GDM1 (cell line): Measurements from ENCODE around the gene YIPF7.

Experiments used
- DNase-seq: peaks from one replicate; lab custom pipeline; 2025; lab: John Stamatoyannopoulos, UW

The YIPF7 gene

DNA sequence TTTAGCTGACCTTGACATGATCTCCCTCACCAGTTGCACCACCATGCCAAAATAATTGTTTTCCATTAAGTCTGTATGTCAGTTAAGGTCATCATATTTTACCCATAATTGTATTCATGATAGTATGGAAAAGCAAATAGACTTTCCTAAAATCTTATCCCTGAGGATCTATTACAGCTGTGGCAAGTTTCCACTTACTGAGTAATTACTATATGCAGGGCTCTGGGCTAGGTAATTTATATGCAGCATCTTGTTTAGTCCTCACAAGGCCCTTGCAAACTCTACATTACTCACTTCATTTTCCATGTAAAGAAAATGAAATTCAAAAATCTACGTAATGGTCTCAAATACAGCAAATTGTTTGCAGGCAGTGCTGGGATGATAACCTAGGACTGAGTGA, 34.8 kb downstream of the YIPF7 start:
- DNase-seq, result no peak

DNA sequence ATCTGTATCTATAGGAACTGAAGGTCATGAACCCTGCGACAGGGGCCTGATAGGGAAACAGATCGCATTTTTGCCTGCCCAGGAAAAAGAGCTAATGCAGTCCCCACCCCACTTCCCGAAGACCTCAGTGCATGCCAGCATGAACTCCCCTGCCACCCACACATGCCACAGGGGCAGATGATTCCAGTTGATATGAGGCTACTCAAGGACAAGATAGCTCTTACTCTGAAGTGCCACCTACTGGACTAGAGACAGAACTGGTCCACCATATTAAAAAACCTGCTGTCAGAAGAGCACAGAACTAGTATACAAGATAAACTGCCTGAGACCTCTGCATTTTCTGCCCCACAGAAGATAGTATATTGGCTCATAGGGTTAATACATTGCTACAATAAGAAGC, 68.0 kb downstream of the YIPF7 start:
- no peak for DNase-seq

DNA sequence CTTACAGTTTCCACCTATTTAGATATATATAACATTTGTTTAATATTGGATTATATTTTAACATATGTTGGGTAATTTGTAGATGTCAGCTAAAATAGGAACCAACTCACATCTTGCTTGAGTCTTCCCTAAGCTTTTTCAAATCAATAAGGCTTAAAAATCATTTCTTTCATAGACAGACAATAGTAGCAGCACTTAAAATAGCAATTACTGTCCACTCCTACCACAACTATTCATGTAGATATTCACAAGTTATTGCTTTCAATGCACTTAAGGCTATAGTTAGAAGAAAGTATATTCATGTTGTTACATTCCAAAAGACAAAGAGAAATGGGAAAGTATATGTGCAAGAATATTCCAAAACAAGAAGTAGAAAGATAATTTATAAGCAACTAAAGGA, 71.2 kb downstream of the YIPF7 start:
- DNase-seq, result no peak

DNA sequence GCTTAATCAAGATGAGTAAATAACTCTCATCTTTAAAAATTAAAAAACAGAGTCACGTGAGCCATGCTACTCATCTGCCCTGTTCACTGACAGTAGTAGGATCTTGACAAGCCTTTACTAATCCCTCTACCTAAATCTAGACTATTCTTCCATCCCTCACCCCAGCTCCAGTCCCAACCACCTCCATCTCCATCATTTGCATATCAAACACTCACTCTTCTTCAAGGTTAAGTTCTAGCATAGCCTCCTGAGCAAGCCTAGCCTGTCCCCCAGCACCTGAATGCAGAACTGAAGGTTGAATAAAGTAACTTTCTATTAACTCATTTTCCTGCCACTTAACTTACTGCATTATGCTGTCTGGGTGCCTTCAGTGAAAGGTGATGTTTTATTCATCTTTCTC, 72.5 kb downstream of the YIPF7 start:
- DNase-seq, result no peak
